ENCODE data around the gene PSMC5.

DNA sequence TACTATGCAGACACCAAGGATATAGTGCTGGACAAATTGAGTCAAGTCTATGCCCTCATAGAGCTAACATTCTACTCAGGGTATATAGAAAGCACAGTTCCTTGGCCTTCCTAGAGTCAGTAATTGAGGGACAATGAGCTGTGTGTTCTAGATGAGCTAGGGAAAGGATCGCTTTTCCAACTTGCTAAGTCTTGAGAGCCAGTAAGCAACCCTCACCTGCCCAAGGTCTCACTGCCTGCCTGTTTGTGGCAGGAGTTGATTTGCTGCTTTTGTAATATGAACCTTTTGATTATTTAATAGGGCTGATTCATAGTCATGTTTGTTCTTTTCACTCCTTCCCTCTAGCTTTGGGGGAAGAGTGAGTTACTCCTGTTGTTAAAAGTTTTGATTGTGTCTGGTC, 46.7 kb upstream of the PSMC5 start:
- no peak for TF ChIP-seq TCF7L2 (IDR thresholded peaks at IDR 0.05; ENCODE audit: low read depth, low read length)
- TF ChIP-seq POLR2AphosphoS5 (IDR thresholded peaks at IDR 0.05; ENCODE audit: low read depth, low read length), result no peak
- TF ChIP-seq, protein P1, sequence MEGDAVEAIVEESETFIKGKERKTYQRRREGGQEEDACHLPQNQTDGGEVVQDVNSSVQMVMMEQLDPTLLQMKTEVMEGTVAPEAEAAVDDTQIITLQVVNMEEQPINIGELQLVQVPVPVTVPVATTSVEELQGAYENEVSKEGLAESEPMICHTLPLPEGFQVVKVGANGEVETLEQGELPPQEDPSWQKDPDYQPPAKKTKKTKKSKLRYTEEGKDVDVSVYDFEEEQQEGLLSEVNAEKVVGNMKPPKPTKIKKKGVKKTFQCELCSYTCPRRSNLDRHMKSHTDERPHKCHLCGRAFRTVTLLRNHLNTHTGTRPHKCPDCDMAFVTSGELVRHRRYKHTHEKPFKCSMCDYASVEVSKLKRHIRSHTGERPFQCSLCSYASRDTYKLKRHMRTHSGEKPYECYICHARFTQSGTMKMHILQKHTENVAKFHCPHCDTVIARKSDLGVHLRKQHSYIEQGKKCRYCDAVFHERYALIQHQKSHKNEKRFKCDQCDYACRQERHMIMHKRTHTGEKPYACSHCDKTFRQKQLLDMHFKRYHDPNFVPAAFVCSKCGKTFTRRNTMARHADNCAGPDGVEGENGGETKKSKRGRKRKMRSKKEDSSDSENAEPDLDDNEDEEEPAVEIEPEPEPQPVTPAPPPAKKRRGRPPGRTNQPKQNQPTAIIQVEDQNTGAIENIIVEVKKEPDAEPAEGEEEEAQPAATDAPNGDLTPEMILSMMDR (IDR thresholded peaks at IDR 0.05), result no peak

Data from Panc1 (cell line).